Thoracic aorta (tissue), 2 donors: ENCODE results near the gene SCT. TPM values are rescaled to one million over a fixed set of nuclear protein-coding genes. Genes with fewer than 3 reads are reported as not detected.

Experiments used
- ATAC-seq: fragments of 150-250 bp; one replicate; pipeline ENCODE4 v1.8.0; 2017; ENCODE audit warnings: low read depth; ENCODE audit not compliant: insufficient number of reproducible peaks, low FRiP score
- DNase-seq: peaks from one replicate; pipeline ENCODE4 v3.0.0-alpha.2; 2020; ENCODE audit warnings: low spot score
- H3K27ac ChIP-seq, 2 donors: fragments of 200-600 bp; sonication (generic); 1 replicate in 1 of 2; 2 replicates in 1 of 2; pipeline ENCODE4 v1.5.1; 2016; ENCODE audit warnings: mild to moderate bottlenecking in 2 of 2, moderate library complexity in 2 of 2
- H3K27me3 ChIP-seq: fragments of 200-600 bp; sonication (generic); replicated peaks from 2 replicates; pipeline ENCODE4 v1.6.0; 2016; ENCODE audit warnings: mild to moderate bottlenecking; ENCODE audit not compliant: insufficient read depth
- H3K36me3 ChIP-seq: fragments of 200-600 bp; sonication (generic); one replicate; pipeline ENCODE4 v1.5.1; 2016
- H3K4me1 ChIP-seq, 2 donors: fragments of 200-600 bp; sonication (generic); 1 replicate in 1 of 2; 2 replicates in 1 of 2; pipeline versions ENCODE4 v1.5.1 to v1.6.0; 2016; ENCODE audit warnings: low read depth in 2 of 2, mild to moderate bottlenecking in 1 of 2; ENCODE audit not compliant: control insufficient read depth in 1 of 2
- H3K4me3 ChIP-seq: fragments of 200-600 bp; sonication (generic); 2 replicates; pipeline ENCODE4 v1.5.1; 2016; ENCODE audit warnings: mild to moderate bottlenecking
- H3K9me3 ChIP-seq: fragments of 200-600 bp; sonication (generic); 2 replicates; pipeline ENCODE4 v1.5.1; 2016
- CTCF ChIP-seq: fragments of 200-600 bp; sonication (generic); IDR thresholded peaks from one replicate; pipeline ENCODE4 v1.5.1; 2019; ENCODE audit warnings: antibody characterized with exemption
- total RNA-seq, 2 donors: library from RNA; depleted of rRNA; stranded (reverse); fragments of >200 nt; gene quantifications; one replicate each; pipeline versions ENCODE4 v1.1.0 to v1.2.3, GENCODE V29; 2016

SCT gene
- total RNA-seq, 2 donors from 2014 or later = not detected

GRCh38 chr11:643366-643765 lies 16.4 kb upstream of the SCT start:
- no peak for DNase-seq
- Histone ChIP-seq H3K27me3 (no peaks in the 10 kb centered on the region), H3K9me3 (no peaks in the 10 kb centered on the region), H3K36me3 (peaks cover 26% of the 10 kb centered on the region), H3K4me1 (no peaks in the 10 kb centered on the region), H3K4me3 (no peak overlapping the region), H3K27ac (no peak overlapping the region)
- TF ChIP-seq CTCF = no peak
- no peak for ATAC-seq

GRCh38 chr11:641806-642370 lies 14.9 kb upstream of the SCT start:
- ATAC-seq = no peak
- Histone ChIP-seq H3K9me3 (no peaks in the 10 kb centered on the region), H3K4me1 (peaks cover 2 to 12% of the 10 kb centered on the region in 2 donors), H3K4me3 (no peak overlapping the region), H3K27ac (no peak overlapping the region), H3K36me3 (peaks cover 26% of the 10 kb centered on the region), H3K27me3 (no peaks in the 10 kb centered on the region)
- DNase-seq = no peak
- no peak for TF ChIP-seq CTCF

GRCh38 chr11:640021-640706 lies 13.2 kb upstream of the SCT start:
- Histone ChIP-seq H3K36me3 (peaks cover 26% of the 10 kb centered on the region), H3K4me1 (peaks cover 4 to 15% of the 10 kb centered on the region in 2 donors), H3K4me3 (no peak overlapping the region), H3K27me3 (no peaks in the 10 kb centered on the region), H3K9me3 (no peaks in the 10 kb centered on the region), H3K27ac (no peak overlapping the region)
- ATAC-seq (no peak), DNase-seq (no peak)
- TF ChIP-seq CTCF = no peak

GRCh38 chr11:639332-639955 lies 12.5 kb upstream of the SCT start:
- TF ChIP-seq CTCF = no peak
- ATAC-seq = no peak
- Histone ChIP-seq H3K9me3 (no peaks in the 10 kb centered on the region), H3K36me3 (peaks cover 22% of the 10 kb centered on the region), H3K27ac (no peak overlapping the region), H3K4me3 (no peak overlapping the region), H3K27me3 (no peaks in the 10 kb centered on the region), H3K4me1 (peaks cover 4 to 15% of the 10 kb centered on the region in 2 donors)
- DNase-seq = no peak

- H3K4me3 ChIP-seq = no peak overlapping the region
- no peak for TF ChIP-seq CTCF
These were observed 11.8 kb upstream of the SCT start for GRCh38 chr11:638631-639331.

More at GRCh38 chr11:638631-639331, 11.8 kb upstream of the SCT start:
- DNase-seq (no peak), ATAC-seq (no peak)
- H3K27me3 ChIP-seq = no peaks in the 10 kb centered on the region
- peaks cover 17% of the 10 kb centered on the region for H3K36me3 ChIP-seq
- peaks cover 4 to 15% of the 10 kb centered on the region in 2 donors for H3K4me1 ChIP-seq
- no peak overlapping the region for H3K27ac ChIP-seq
- H3K9me3 ChIP-seq = no peaks in the 10 kb centered on the region
